Smooth muscle cell (in vitro differentiated cells): Measurements from ENCODE around the gene FIG4. TPM values are rescaled to one million over a fixed set of nuclear protein-coding genes. Genes with fewer than 3 reads are reported as not detected.
"Not testable (repeated sequence)": the region's sequence is repeated elsewhere in the genome, so short reads cannot be mapped to it uniquely, and the experiment has no call there.

Source experiments
- DNase-seq: peaks from one replicate; lab custom pipeline; 2025; ENCODE audit not compliant: unreplicated experiment; lab: John Stamatoyannopoulos, UW
- H2AFZ ChIP-seq: fragments of 200-600 bp; sonication (generic); 2 replicates; pipeline ENCODE4 v1.6.0; 2016; ENCODE audit warnings: antibody characterized with exemption, low read depth, mild to moderate bottlenecking
- H3F3A ChIP-seq: fragments of 200-600 bp; sonication (generic); 2 replicates; pipeline ENCODE4 v1.6.0; 2017; ENCODE audit warnings: antibody characterized with exemption, low read depth
- H3K27ac ChIP-seq: fragments of 200-600 bp; sonication (generic); 2 replicates; pipeline ENCODE4 v1.5.1; 2016; ENCODE audit warnings: low read depth, mild to moderate bottlenecking
- H3K27me3 ChIP-seq: fragments of 200-600 bp; sonication (generic); 2 replicates; pipeline ENCODE4 v1.6.1; 2016; ENCODE audit warnings: low read depth, mild to moderate bottlenecking
- H3K36me3 ChIP-seq: fragments of 200-600 bp; sonication (generic); 2 replicates; pipeline ENCODE4 v1.5.1; 2016; ENCODE audit warnings: low read depth
- H3K4me1 ChIP-seq: fragments of 200-600 bp; sonication (generic); 2 replicates; pipeline ENCODE4 v1.5.1; 2016; ENCODE audit warnings: low read depth
- H3K4me2 ChIP-seq: fragments of 200-600 bp; sonication (generic); 2 replicates; pipeline ENCODE4 v1.6.0; 2016; ENCODE audit warnings: mild to moderate bottlenecking
- H3K4me3 ChIP-seq: fragments of 200-600 bp; sonication (generic); 2 replicates; pipeline ENCODE4 v1.5.1; 2016; ENCODE audit warnings: mild to moderate bottlenecking
- H3K79me2 ChIP-seq: fragments of 200-600 bp; sonication (generic); 2 replicates; pipeline ENCODE4 v1.6.0; 2016; ENCODE audit warnings: low read depth, mild to moderate bottlenecking
- H3K9ac ChIP-seq: fragments of 200-600 bp; sonication (generic); 2 replicates; pipeline ENCODE4 v1.6.0; 2016; ENCODE audit warnings: low read depth
- H3K9me3 ChIP-seq: fragments of 200-600 bp; sonication (generic); replicated peaks from 2 replicates; pipeline ENCODE4 v1.5.1; 2016; ENCODE audit warnings: low read depth
- H4K20me1 ChIP-seq: fragments of 200-600 bp; sonication (generic); 2 replicates; pipeline ENCODE4 v1.6.0; 2016; ENCODE audit warnings: low read depth
- CTCF ChIP-seq: fragments of 200-600 bp; sonication (generic); IDR thresholded peaks from 2 replicates; pipeline ENCODE4 v1.5.1; 2017; ENCODE audit warnings: borderline replicate concordance, mild to moderate bottlenecking, antibody characterized with exemption; ENCODE audit not compliant: insufficient read depth, poor library complexity, severe bottlenecking
- WGBS: methylation state at CpG from one replicate; pipeline ENCODE4 v1.1.7; 2016; ENCODE audit warnings: low lambda C conversion rate; 5-methylcytosine and 5-hydroxymethylcytosine counted together
- polyA plus RNA-seq: library from polyadenylated mRNA; unstranded; fragments of >200 nt; fragmentation: Nextera tagmentation; extraction: Ambion mirVana; gene quantifications from 2 replicates; pipeline ENCODE4 v1.2.1, GENCODE V29; 2016
- total RNA-seq: library from RNA; depleted of rRNA; stranded (reverse); fragments of >200 nt; gene quantifications from 2 replicates; pipeline ENCODE4 v1.2.3, GENCODE V29; 2014

The FIG4 gene
- total and polyA plus RNA-seq, 2 experiments from 2014 or later, result 12.1 to 12.4 TPM

- H3K27ac ChIP-seq, result no peak overlapping the region
- H3F3A ChIP-seq, result no peaks in the 10 kb centered on the region
- no peak overlapping the region for H3K9ac ChIP-seq
- no peaks in the 10 kb centered on the region for H3K27me3 ChIP-seq
- no peaks in the 10 kb centered on the region for H3K9me3 ChIP-seq
- no peak overlapping the region for H3K4me3 ChIP-seq
- H3K36me3 ChIP-seq, result no peaks in the 10 kb centered on the region
- 65% methylated on average over 4 of the region's 4 CpGs for WGBS
- H4K20me1 ChIP-seq, result no peaks in the 10 kb centered on the region
- no peak for DNase-seq
- H3K4me2 ChIP-seq, result no peak overlapping the region
- no peak overlapping the region for H2AFZ ChIP-seq
- no peak for TF ChIP-seq CTCF
- H3K4me1 ChIP-seq, result no peaks in the 10 kb centered on the region
- no peaks in the 10 kb centered on the region for H3K79me2 ChIP-seq
These were observed 174.9 kb downstream of the FIG4 start for GRCh38 chr6:109865968-109866367.

- no peak overlapping the region for H3K4me2 ChIP-seq
- H3K4me3 ChIP-seq, result no peak overlapping the region
- H3K4me1 ChIP-seq, result no peaks in the 10 kb centered on the region
- H3K36me3 ChIP-seq, result no peaks in the 10 kb centered on the region
- no peaks in the 10 kb centered on the region for H4K20me1 ChIP-seq
- 38% methylated on average over 7 of the region's 7 CpGs for WGBS
- no peak for TF ChIP-seq CTCF
- H3K27me3 ChIP-seq, result no peaks in the 10 kb centered on the region
- H3K27ac ChIP-seq, result no peak overlapping the region
- H3K9ac ChIP-seq, result no peak overlapping the region
- H3K79me2 ChIP-seq, result no peaks in the 10 kb centered on the region
- H3K9me3 ChIP-seq, result no peaks in the 10 kb centered on the region
- peak; percentile 3 for DNase-seq
- H3F3A ChIP-seq, result no peaks in the 10 kb centered on the region
- H2AFZ ChIP-seq, result peak overlapping the region; percentile 79
These were observed 176.2 kb downstream of the FIG4 start for GRCh38 chr6:109867009-109867969.

- no peaks in the 10 kb centered on the region for H3K27me3 ChIP-seq
- H2AFZ ChIP-seq, result no peak overlapping the region
- H3K4me1 ChIP-seq, result no peaks in the 10 kb centered on the region
- no peaks in the 10 kb centered on the region for H3K9me3 ChIP-seq
- no peaks in the 10 kb centered on the region for H3K36me3 ChIP-seq
- no peak overlapping the region for H3K27ac ChIP-seq
- no peak overlapping the region for H3K9ac ChIP-seq
- no peaks in the 10 kb centered on the region for H3K79me2 ChIP-seq
- no peaks in the 10 kb centered on the region for H3F3A ChIP-seq
- WGBS, result 72% methylated on average over 2 of the region's 2 CpGs
- no peak overlapping the region for H3K4me3 ChIP-seq
- no peak overlapping the region for H3K4me2 ChIP-seq
- no peak for DNase-seq
- no peaks in the 10 kb centered on the region for H4K20me1 ChIP-seq
- TF ChIP-seq CTCF, result no peak
These were observed 176.9 kb downstream of the FIG4 start for GRCh38 chr6:109867970-109868358.

- H3K4me1 ChIP-seq, H3F3A ChIP-seq, H3K4me2 ChIP-seq, H3K27me3 ChIP-seq, H3K9me3 ChIP-seq, H3K36me3 ChIP-seq, H3K9ac ChIP-seq, H3K4me3 ChIP-seq, H4K20me1 ChIP-seq, H3K79me2 ChIP-seq, H3K27ac ChIP-seq, DNase-seq, H2AFZ ChIP-seq: not testable (repeated sequence)
- 55% methylated on average over 5 of the region's 5 CpGs for WGBS
These were observed 178.4 kb downstream of the FIG4 start for GRCh38 chr6:109869398-109870088.
